HG02623 (cell line): Measurements from ENCODE around the gene PTPN2.

Source experiments
- ATAC-seq: cut with Tn5 transposase; IDR thresholded peaks from one replicate; pipeline ENCODE4 v1.9.1; 2021; ENCODE audit warnings: moderate library complexity; ENCODE audit not compliant: unreplicated experiment

Gene PTPN2

GRCh38 chr18:12750076-12750714 is 133.8 kb downstream of the PTPN2 start:
- no peak for ATAC-seq

- no peak for ATAC-seq
These were observed 134.9 kb downstream of the PTPN2 start for GRCh38 chr18:12749121-12749520.

GRCh38 chr18:12748671-12749070 is 135.4 kb downstream of the PTPN2 start:
- ATAC-seq, result no peak

GRCh38 chr18:12747530-12748315 is 136.3 kb downstream of the PTPN2 start:
- no peak for ATAC-seq

GRCh38 chr18:12745095-12745795 is 138.8 kb downstream of the PTPN2 start:
- no peak for ATAC-seq

- ATAC-seq, result no peak
These were observed 139.9 kb downstream of the PTPN2 start for GRCh38 chr18:12744103-12744502.

- no peak for ATAC-seq
These were observed 141.6 kb downstream of the PTPN2 start for GRCh38 chr18:12742453-12742852.
